GM21423 (cell line): ENCODE data around the gene RPS27A.
"Not testable (repeated sequence)": the region's sequence is repeated elsewhere in the genome, so short reads cannot be mapped to it uniquely, and the experiment has no call there.

Experiments used
- ATAC-seq: cut with Tn5 transposase; IDR thresholded peaks from one replicate; pipeline ENCODE4 v1.9.1; 2021; ENCODE audit warnings: mild to moderate bottlenecking, moderate library complexity; ENCODE audit not compliant: unreplicated experiment

Gene RPS27A

GRCh38 chr2:55232084-55232862 lies at the start of gene RPS27A, which contains the start of gene CLHC1:
Gene RPS27A (plus strand): TSS chr2:55232688. CDS start chr2:55232825, 137 bp downstream.
Gene CLHC1 (minus strand): TSS chr2:55232293. CDS start chr2:55222411, 9,882 bp downstream.
- peak; percentile 88 for ATAC-seq

DNA sequence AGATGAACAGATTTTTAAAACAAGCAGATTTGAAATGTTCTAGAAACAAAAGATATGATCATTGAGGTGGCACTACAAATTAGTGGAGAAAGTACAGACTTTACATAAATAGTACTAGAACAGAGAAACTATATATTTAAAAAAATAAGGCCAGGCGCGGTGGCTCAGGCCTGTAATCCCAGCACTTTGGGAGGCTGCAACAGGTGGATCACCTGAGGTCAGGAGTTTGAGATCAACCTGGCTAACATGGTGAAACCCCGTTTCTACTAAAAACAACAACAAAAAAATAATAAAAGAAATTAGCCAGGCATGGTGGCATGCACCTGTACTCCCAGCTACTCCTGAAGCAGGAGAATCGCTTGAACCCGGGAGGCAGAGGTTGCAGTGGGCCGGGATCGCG lies 45.7 kb upstream of the RPS27A start:
- ATAC-seq: not testable (repeated sequence)

DNA sequence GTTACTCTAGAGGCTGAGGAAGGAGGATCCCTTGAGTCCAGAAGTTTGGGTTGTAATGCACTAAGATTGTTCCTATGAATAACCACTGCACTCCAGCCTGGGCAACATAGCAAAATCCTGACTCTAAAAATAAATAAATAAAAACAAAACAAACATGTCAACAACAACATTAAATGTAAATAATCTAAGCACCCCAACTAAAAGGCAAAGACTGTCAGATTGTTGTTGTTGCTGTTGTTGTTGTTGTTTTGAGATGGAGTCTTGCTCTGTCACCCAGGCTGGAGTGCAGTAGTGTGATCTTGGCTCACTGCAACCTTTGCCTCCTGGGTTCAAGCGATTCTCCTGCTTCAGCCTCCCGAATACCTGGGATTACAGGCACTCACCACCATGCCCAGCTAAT lies 40.6 kb upstream of the RPS27A start:
- not testable (repeated sequence) for ATAC-seq

DNA sequence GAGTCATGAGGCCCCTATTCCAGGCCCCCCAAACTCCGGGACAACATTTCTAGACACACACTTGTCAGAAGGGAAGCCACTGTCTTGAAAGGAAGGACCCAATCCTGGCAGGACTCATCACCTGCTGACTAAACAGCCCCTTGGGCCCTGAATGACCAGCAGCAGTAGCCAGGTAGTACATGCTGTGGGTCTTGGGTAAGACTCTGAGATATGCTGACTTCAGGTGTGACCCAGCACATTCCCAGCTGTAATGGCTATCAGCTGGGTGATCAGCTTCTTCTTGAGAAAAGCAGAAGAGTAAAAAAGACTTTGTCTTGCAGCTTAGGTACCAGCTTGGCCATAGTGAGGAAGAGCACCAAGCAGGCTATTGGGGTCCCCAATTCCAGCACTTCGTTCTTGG lies 36.0 kb upstream of the RPS27A start:
- ATAC-seq: no peak

GRCh38 chr2:55200416-55200815 lies 32.1 kb upstream of the RPS27A start:
- ATAC-seq: no peak

GRCh38 chr2:55204536-55204935 lies 28.0 kb upstream of the RPS27A start:
- ATAC-seq: no peak

DNA sequence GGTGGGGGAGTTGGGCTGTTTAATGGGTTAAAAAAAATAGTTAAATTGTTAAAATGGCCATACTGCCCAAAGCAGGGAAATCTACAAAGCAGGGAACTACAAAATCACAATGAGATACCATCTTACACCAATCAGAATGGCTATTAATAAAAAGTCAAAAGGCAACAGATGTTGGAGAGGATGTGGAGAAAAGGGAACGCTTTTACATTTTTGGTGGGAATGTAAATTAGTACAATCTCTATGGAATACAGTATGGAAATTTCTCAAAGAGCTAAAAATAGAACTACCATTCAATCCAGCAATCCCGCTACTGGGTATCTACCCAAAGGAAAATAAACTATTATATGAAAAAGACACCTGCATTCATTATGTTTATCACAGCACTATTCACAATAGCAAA lies 27.5 kb upstream of the RPS27A start:
- ATAC-seq: no peak

DNA sequence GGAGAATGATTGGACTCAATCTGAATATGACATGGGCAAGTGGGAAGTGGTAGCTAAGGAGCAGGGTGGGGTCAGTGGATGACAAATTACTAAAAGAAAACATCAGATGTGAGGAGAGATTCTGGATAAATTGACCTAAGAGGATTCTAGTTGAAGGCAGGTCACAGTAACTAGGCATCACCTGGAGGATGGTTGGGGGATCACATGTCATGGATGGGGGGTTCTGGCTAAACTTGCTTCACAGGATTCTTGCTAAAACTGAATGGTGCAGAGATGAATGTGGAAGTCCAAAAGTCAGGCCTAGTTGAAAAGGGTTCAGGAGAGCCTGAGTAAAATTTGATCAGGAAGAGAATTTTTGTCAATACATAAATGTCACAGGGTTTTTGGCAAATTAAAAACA lies 18.7 kb upstream of the RPS27A start:
- ATAC-seq: no peak

DNA sequence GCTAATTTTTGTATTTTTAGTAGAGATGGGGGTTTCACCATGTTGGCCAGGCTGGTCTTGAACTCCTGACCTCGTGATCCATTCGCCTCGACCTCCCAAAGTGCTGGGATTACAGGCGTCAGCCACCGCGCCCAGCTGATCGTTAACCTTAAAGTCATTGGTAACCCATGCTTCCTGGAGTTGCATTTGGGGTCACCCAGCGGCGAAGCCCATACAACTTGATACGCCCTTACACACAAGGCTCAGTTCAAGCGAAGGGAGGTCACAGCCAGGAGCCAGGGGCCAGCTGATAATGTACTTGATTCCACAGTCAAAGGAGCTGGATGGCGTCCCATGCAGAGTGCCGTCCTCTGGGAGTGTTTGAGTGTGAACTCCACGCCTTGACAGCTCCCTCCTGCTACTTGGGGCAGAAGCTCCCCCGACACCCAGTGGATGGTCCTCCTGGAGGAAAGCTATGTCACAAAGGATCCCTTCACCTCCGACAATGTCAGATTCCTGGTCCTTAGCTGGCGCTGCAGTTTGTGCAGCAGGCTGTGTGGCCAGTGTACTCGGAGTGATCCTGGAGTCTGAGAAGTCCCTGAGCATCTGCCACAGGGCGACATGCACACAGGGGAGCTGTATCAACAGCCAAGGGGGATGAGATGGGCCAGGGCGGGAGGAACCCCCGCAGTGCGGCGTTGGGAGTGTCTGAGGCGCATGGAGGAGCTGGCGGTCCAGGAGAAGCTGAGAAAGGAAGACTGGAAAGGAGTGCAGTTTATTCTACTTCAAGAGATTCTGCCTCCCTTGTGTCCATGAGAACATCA lies 8.3 kb upstream of the RPS27A start:
- no peak for ATAC-seq

DNA sequence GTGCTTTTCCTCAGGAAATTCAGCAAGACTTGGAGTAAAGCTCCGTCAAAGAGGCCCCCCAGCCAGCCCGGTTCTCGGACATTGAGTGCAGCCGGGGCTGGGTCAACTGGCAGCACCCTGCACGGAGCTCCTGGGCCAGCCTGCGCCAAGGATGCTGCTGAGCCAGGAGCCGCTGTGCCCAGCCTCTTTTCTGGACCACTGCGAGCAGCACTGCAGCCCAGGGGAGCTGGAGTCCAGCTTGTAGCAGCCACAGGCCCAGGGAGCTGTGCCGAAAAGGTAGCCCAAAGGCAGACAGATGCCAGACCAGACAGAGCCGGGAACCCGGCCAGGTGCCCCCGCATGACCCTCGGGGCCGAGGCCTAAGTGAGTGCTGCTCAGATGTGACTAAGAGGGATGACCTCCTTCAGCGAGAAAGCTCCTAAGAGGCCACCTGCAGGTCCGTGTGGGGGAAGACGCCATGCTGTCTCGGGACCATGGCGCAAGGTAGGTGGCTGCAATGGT lies 7.7 kb upstream of the RPS27A start:
- no peak for ATAC-seq

- ATAC-seq: no peak
Measured at GRCh38 chr2:55225481-55226020, 6.9 kb upstream of the RPS27A start.

- ATAC-seq: not testable (repeated sequence)
Measured at GRCh38 chr2:55227437-55228225, 4.9 kb upstream of the RPS27A start.

DNA sequence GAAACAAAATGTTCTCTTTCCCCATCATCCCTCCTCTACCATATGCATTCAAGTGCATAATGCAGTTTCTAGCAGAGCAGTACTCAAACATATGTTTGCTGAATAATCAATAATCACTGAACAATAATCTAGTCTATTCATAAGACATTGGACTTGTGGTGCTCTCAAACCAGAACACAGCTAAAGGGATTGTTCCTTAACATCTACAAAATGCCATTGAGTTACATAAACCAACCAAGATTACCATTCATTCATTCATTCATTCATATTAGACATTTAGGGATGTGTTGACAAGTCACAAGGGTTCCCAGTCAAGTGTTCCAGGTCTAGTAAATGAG lies 4.3 kb upstream of the RPS27A start:
- ATAC-seq: no peak

- no peak for ATAC-seq
Measured at GRCh38 chr2:55229221-55229620, 3.3 kb upstream of the RPS27A start.

DNA sequence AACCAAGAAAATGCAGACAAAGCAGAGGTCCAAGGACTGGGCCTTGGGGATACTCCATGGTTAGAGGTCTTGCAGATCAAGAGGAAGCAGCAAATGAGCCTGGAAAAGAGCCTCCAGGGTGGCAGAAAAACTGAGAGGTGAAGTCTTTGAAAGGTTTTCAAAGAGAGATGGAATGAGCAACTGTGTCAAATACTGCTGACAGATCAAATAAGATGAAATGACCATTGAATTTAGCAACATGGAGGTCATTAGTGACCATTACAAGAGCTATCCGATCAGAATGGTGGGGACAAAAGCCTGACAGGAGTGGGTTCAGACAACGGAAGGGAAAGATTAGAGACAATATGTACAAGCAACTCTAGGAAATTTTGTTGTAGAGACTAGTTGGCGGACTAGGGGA lies 1.9 kb upstream of the RPS27A start:
- no peak for ATAC-seq

GRCh38 chr2:55231546-55232083 lies 873 bp upstream of the RPS27A start:
- ATAC-seq: no peak

DNA sequence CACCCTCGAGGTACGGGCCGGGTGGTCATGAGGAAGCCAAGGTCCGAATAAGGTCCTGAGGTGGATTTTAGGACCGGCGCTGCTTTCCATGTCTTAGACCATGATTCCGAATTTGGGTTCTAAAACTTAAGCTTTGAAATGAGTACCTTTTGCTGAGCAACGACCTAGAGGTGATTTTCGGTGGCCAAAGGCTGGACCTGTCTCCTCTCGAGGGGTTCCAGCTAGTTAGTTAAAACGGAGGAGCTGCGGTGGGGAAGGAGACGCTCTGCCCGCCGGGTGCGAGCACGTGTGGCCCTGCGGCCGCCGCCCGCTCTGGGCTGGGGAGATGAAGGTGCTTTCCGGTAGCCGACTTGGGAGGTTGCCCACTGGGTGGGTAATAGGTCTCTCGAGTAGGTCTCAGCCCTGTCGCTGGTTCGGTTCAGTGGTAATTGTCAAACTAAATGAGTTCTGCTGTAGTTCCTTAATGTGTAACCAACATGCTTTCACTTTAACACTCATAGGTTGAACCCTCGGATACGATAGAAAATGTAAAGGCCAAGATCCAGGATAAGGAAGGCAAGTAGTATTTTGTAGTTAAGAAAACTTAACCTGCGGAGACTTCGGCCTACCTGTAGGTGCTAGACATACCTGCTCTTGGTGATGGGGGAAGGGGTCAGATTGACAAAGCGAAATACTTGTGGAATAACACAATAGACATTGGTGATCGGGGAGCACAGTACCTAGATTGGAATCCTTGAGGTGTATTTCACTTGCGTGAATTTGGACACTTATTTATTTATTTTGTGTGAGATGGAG lies 572 bp downstream of the RPS27A start:
- peak; percentile 31 for ATAC-seq

DNA sequence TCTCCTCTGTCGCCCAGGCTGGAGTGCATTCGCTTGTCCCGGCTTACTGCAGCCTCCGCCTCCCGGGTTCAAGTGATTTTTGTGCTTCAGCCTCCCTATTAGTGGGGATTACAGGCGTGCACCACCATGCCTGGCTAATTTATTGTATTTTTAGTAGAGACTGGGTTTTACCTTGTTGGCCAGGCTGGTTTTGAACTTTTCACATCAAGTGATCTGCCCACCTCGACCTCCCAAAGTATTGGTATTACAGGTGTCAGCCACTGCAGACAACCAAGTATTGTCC lies 1.1 kb downstream of the RPS27A start:
- no peak for ATAC-seq

- no peak for ATAC-seq
Measured at GRCh38 chr2:55235724-55236538, 3.4 kb downstream of the RPS27A start.
